BE2C (cell line): ENCODE results near the gene CLEC3B.

Source experiments
- DNase-seq: peaks from one replicate; pipeline ENCODE4 v3.0.0-alpha.2; 2020
- H3K27me3 ChIP-seq: fragments of 250-450 bp; sonication (Bioruptor Pico); 2 replicates; pipeline ENCODE4 v1.5.1; 2020; ENCODE audit warnings: mild to moderate bottlenecking
- H3K36me3 ChIP-seq: fragments of 250-450 bp; sonication (Bioruptor Pico); 2 replicates; pipeline ENCODE4 v1.5.1; 2020; ENCODE audit warnings: mild to moderate bottlenecking
- H3K4me1 ChIP-seq: fragments of 250-450 bp; sonication (Bioruptor Pico); 2 replicates; pipeline ENCODE4 v1.5.1; 2020
- H3K4me3 ChIP-seq: 2 replicates; pipeline ENCODE4 v1.5.1; 2011; ENCODE audit warnings: low read depth, low read length
- H3K9me3 ChIP-seq: fragments of 250-450 bp; sonication (Bioruptor Pico); 2 replicates; pipeline ENCODE4 v1.5.1; 2020
- CTCF ChIP-seq: IDR thresholded peaks from 2 replicates; pipeline ENCODE4 v1.5.1; 2012; ENCODE audit warnings: mild to moderate bottlenecking, low read depth, low read length

The CLEC3B gene

GRCh38 chr3:45007091-45007490, 19.0 kb upstream of the CLEC3B start:
- no peak for TF ChIP-seq CTCF
- no peaks in the 10 kb centered on the region for H3K4me1 ChIP-seq
- H3K27me3 ChIP-seq, result no peaks in the 10 kb centered on the region
- H3K36me3 ChIP-seq, result no peaks in the 10 kb centered on the region
- H3K9me3 ChIP-seq, result no peaks in the 10 kb centered on the region
- DNase-seq, result no peak
- H3K4me3 ChIP-seq, result no peak overlapping the region

- DNase-seq, result no peak
- Histone ChIP-seq H3K4me1 (no peaks in the 10 kb centered on the region), H3K9me3 (no peaks in the 10 kb centered on the region), H3K4me3 (no peak overlapping the region), H3K36me3 (peaks cover 1% of the 10 kb centered on the region; the same call in 1 of the 2 replicates), H3K27me3 (no peaks in the 10 kb centered on the region)
- TF ChIP-seq CTCF, result no peak
These were observed 18.0 kb upstream of the CLEC3B start for GRCh38 chr3:45008117-45008516.

- Histone ChIP-seq H3K27me3 (no peaks in the 10 kb centered on the region), H3K9me3 (no peaks in the 10 kb centered on the region), H3K36me3 (peaks cover 3% of the 10 kb centered on the region; the same call in 1 of the 2 replicates), H3K4me1 (no peaks in the 10 kb centered on the region), H3K4me3 (no peak overlapping the region)
- no peak for TF ChIP-seq CTCF
- DNase-seq, result no peak
These were observed 16.2 kb upstream of the CLEC3B start for GRCh38 chr3:45009868-45010267.

GRCh38 chr3:45010811-45011333, 15.2 kb upstream of the CLEC3B start:
- DNase-seq, result no peak
- Histone ChIP-seq H3K4me3 (no peak overlapping the region), H3K4me1 (no peaks in the 10 kb centered on the region), H3K9me3 (no peaks in the 10 kb centered on the region), H3K27me3 (no peaks in the 10 kb centered on the region), H3K36me3 (peaks cover 3% of the 10 kb centered on the region; the same call in 1 of the 2 replicates)
- no peak for TF ChIP-seq CTCF

GRCh38 chr3:45011756-45012508, 14.2 kb upstream of the CLEC3B start:
- TF ChIP-seq CTCF, result no peak
- H3K27me3 ChIP-seq, result no peaks in the 10 kb centered on the region
- no peak overlapping the region for H3K4me3 ChIP-seq
- no peaks in the 10 kb centered on the region for H3K4me1 ChIP-seq
- no peaks in the 10 kb centered on the region for H3K9me3 ChIP-seq
- peak; percentile 14 for DNase-seq
- peaks cover 3% of the 10 kb centered on the region; the same call in 1 of the 2 replicates for H3K36me3 ChIP-seq

GRCh38 chr3:45012577-45012976, 13.5 kb upstream of the CLEC3B start:
- no peak overlapping the region for H3K4me3 ChIP-seq

More at GRCh38 chr3:45012577-45012976, 13.5 kb upstream of the CLEC3B start:
- Histone ChIP-seq H3K36me3 (peaks cover 3% of the 10 kb centered on the region; the same call in 1 of the 2 replicates), H3K9me3 (no peaks in the 10 kb centered on the region), H3K4me1 (no peaks in the 10 kb centered on the region), H3K27me3 (no peaks in the 10 kb centered on the region)
- no peak for DNase-seq
- no peak for TF ChIP-seq CTCF
